HG03432 (cell line): Measurements from ENCODE around the gene MORN1.

Experiments used
- ATAC-seq: cut with Tn5 transposase; IDR thresholded peaks from one replicate; pipeline ENCODE4 v1.9.1; 2021; ENCODE audit warnings: mild to moderate bottlenecking, moderate library complexity; ENCODE audit not compliant: unreplicated experiment

The MORN1 gene

DNA sequence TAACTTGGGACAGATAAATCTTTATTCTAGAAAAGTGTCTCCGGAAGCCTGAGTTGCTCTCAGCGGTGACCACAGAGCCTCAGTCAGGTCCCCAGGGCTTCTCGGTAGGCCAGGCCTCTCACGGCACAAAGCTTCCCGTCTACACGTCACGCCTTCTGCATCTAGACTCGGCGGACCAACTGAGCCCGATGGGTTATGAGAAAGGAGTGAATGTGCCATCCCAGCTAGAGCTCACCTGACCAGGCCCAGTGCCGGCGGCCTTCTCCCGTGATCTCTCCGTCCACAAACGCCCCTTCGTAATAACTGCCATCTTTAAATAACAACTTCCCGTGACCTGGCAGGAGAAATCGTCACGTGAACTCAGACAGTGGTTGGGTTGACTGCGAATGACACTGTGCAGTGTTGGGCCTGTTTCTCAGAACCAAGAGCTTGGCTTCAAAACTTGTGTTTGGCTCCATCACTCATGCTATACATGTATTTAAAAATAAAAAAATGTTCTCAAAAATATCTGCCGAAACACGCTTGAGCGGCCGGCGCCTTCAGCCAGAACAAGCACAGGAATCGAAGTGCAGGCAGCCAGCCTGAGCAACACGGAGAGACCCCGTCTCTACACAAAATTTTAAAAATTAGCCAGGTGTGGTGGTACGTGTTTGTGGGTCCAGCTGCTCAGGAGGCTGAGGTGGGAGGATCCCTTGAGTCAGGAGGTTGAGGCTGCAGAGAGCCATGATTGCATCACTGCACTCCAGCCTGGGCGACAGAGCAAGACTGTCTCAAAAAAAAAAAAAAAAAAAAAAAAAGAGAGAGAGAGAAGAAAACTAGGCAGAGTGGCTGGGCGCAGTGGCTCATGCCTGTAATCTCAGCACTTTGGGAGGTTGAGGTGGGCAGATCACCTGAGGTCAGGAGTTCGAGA, 3.1 kb downstream of the MORN1 start:
- ATAC-seq = no peak

DNA sequence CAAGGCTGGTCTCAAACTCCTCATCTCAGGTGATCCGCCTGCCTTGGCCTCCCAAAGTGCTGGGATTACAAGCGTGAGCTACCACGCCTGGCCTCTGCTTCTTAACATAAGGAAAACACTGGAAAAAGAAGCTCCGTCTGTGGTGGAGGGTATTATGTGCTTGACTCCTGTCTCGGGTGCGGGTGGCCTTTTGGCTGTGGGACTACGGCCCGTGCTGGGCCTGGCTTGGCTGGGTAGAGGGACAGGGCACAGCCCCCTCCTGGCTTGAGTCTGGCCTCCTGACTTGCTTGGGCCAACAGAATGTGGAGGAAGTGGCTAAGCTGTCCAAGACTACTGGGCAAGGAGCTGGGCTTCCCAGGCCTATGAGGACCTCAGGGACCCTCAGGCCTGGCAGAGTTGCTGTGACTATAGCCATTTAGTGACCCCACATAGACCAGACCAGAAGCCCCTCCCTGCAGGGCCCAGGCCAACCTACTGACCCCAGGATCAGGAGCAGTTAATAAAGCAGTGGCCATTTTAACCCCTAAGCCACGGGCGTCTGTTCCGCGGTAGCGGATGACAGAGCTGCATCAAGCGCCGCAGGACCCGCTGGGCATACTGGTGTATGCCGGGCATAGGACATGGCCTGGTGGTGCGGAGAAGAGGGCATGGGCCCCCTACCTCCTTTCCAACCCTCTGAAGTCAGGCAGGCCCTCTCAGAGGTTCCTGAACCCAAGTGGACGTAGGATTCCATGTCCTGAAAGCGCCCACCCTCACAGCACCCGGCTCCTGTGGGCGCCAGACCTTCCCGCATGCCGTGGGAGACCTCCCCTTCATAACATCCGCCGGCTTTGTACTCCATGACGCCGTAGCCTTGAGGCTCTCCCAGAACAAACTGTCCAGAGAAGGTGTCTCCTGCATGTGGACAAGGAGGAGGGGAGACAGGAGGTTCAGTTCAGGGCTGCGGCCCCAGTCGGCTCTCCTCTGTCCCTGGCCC, 4.4 kb downstream of the MORN1 start:
- ATAC-seq = no peak

DNA sequence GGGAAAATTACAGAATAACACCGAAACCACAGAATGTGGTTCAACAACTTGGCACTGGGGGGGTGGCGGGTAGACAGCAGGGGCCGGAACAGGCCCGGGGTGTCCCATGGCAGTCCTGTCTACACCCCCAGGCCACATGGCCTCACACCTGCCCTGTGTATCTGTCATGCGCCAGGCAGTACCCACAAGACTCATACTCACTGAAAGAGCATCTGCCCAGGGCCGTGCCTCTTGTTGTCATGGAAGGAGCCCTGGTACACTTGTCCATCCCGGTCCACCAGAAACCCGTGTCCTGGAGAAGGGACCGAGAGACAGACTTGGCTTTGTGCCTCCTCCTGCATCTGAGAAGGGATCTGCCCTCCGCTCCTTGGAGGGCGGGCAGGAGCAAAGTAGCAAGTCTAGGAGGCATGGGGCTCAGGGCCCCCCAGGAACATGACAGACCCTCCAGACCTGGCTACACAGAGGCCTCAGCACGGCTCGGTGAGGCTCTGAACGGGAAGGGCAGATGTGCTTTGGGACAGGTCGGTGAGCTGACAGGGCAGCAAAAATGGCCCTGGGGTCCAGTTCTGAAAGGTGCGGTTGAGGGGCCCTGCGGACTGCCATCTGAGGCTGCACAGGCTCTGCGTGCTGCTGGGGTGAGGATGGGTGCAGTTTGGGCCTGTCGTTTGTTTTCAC, 5.6 kb downstream of the MORN1 start:
- no peak for ATAC-seq

DNA sequence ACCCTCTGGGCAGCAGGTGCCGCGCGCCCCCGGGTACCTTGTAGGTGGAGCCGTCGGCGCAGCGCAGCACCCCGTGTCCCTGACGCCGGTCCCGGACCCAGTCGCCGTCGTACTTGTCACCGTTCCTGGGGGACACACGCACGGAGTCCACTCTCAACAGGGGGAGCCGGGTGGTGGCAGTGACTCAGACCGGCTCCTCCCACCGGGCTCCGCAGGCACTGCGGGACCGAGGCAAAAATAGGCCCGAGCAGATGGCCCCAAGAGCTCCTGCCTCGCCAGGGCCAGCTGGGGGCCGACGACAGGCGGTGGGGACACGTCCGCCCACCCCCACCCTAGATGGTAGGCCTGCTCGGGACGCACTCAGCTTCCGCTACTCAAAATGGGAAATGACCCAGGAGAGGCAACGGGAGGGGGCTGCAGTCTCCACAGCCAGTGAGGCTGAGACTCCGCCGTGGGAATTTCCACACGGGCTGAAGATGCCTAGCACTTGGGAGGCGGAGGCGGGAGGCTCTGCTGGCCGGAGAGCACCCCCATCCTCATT, 6.3 kb downstream of the MORN1 start:
- ATAC-seq = no peak

DNA sequence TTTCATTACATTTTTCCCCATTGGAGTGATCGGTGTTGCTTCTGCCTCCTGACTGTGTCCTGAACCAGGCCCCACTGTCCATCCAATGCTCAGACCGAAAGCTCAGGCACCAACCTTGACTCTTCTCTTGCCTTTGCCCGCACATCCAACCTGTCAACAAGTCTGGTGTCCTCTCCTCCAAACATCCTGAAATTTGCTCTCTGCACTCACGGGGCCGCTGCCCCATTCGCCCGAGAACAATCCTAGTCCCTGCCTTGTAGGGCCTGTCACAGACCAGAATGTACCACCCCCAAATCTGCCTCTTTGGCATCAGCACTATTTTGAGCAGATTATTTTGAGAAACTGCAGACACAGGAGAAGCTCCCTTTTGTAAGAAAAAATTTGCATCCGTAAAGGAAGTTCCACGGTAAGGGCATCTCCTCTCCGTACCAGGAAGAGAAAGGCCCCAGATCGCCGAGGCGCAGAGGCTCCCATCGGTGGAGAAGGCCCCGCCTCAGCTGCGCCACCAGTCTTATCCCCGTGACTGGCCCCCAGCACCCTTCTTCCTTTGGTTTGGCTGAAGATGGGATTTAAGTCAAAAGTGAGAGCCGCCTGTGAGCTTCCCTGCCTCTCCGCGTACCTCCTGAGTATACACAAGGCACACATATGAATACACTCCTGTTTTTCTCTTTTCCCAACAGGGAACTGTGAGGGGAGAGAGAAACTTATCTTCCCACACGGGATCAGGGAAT, 7.1 kb downstream of the MORN1 start:
- no peak for ATAC-seq

- no peak for ATAC-seq
Observed at GRCh38 chr1:2383576-2383975, 7.8 kb downstream of the MORN1 start.

DNA sequence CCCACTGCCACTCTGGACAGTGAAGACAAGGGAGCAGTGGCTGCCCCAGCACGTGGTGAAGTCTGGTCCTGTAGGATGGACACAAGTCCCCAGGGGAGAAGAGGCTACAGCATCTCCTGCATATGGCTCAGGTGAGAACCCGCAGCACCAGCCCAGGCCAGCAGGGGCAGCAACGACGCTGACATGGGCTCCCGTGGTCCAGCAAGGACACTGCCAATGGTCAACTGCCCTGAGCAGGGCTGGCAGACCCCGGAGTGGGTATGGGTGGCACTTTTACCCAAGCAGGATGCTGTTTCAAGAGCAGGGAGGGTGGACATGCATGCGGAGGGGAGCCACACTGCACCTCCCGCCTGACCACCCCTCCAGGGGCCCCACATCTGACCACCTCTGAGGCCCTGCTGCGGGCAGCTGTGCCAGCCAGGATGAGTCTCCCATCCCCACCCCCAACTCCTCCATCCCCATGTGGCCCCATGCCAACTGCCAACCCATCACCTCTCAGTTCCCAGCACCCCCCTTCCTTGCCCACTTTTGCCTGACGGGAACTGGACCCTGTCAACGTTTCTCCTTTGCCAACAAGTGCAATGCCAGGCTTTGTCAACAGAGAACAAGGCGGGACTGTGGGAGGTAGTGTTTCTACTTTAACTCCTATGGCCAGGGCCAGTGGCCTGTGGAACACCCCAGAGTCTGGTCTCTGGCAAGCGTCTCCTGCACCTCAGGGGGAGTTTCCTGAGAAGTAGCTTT, 8.6 kb downstream of the MORN1 start:
- ATAC-seq = no peak

DNA sequence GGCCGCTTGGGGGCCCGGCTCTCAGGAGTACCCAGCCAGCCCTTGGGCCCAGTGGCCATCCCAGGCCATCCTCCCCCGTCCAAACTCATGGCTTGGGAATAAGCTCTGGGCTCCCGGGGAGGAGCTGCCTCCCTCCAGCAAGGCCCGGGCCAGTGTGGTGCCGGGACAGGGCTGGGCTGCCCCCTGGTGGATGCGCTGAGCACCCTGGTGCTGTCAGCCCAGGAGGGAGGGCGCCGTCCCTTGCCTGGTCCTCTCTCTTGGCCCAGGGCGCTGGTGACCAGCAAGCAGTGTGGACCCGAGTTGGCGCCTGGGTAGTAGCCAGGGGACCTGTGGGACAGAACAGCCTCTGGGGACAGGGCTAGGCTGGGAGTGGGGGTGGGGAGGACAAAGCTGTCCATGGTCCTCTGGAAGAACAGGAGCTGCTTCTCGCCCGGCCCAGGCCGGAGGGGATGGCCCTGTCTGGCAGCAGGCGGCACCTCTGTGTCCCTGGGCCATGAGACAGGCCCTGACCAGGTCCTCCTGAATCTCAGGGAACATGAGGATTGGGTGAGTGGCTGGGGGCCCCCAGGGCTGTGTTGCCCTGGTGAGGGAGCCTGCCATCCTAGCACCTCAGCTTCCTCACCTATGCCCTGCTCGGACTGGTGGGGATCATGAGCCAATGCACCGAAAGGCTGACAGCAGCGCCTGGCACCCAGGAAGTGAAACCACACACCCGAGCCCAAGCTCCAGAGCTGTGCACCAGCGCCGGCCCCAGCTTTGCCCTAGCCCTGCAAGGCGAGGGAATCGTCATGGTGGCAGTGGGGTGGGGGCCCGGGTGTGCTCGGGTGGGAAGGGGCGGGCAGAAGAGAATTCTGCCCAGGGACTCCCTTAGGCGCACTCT, 9.4 kb downstream of the MORN1 start:
- no peak for ATAC-seq

GRCh38 chr1:2380816-2381591, 10.3 kb downstream of the MORN1 start:
- ATAC-seq = no peak

DNA sequence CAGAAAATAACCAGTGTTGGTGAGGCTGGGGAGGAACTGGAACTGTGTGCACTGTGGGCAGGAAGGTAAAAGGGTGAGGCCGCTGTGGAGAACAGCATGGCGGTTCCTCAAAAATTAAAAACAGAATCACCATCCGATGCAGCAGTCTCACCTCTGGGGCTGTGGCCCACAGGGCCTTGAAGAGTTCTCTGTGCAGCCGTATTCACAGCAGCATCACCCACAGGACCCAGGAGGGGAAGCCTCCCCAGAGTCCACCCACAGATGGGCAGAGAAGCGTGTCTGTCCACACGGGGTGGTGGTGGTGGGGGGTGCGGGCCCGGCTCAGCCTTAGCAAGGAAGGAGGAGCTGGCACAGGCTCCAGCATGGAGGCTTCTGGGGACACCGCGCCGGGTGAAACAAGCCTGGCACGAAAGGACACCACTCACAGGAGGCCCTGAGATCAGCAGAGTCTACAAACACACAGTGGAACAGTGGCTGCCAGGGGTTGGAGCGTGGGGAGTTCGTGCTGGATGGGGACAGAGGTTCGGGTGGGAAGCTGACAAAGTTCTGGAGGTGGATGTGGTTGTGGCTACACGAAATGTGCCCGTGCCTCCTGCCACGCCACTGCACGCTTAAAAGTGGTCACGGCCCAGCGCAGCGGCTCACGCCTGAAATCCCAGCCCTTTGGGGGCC, 11.5 kb downstream of the MORN1 start:
- no peak for ATAC-seq

- ATAC-seq = no peak
Observed at GRCh38 chr1:2378956-2379732, 12.2 kb downstream of the MORN1 start.

- no peak for ATAC-seq
Observed at GRCh38 chr1:2378441-2378851, 12.9 kb downstream of the MORN1 start.

- ATAC-seq = no peak
Observed at GRCh38 chr1:2377751-2378440, 13.5 kb downstream of the MORN1 start.

DNA sequence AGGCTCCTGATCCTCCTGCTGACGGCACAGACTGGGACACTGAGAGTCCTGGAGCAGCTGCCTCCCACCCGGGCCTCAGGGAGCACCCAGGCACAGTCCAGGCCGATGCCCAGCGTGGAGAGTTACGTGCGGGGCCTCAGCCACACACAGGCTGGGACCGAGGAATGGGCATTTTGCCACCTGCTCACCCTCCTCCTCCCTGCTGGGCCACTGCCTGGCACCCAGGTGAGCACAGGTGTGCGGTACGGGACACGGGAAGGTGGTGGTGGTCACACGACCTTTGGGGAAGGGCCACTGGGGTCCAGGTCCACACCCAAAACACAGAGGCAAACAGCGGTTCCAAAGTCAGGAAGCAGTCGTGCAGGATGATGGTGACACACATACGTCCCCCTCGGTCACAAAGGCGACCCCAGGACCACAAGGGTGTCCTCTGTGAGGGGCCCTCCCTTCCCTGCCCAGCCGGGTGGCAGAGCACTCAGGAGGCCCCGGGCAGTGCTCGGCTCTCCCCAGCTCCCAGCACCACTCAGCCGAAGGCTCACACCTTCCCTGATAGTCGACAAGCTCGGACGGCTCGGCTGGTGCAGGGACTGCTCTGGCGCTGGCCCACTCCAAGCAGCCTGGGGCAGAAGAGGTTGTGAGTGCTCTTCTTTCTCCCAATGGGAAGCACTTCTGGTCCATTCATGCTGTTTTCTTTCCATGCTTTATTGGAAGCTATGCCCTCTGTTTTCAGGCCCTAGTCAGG, 14.3 kb downstream of the MORN1 start:
- no peak for ATAC-seq

DNA sequence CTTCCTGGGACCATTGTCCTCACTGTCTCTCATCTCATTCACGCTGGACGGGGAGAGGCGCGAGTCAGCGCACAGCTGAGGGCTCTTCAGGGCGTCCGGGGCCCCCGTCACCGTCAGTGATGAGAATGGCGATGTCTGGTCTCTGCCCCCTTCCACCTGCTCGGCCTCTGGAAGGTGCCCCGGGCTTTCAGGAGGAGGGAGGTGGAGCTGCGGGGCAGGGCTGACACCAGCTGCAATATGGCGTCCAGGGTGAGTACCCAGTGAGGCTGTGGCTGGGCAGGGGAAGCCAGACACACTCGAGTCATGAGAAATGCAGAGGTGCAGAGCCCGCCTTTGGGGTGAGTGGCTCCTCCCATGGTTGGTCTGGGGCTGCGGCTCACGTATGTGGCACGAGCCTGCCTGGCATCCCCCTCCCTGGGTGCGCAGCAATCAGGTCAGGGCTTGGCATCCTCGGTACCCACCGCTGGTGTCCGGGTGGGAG, 15.1 kb downstream of the MORN1 start:
- no peak for ATAC-seq
